ENCODE data around the gene PRR5L.

The PRR5L gene

GRCh38 chr11:36475192-36475591 lies 179.1 kb downstream of the PRR5L start:
- TF ChIP-seq GATA3 (IDR thresholded peaks at IDR 0.05; ENCODE audit: low read depth, low read length): no peak
- no peak for TF ChIP-seq GATA2 (IDR thresholded peaks at IDR 0.05; ENCODE audit: low read depth, low read length)

- TF ChIP-seq GATA3 (IDR thresholded peaks at IDR 0.05; ENCODE audit: low read depth, low read length) (no peak), GATA2 (IDR thresholded peaks at IDR 0.05; ENCODE audit: low read depth, low read length) (no peak)
Measured at GRCh38 chr11:36478700-36479329, 182.7 kb downstream of the PRR5L start.

GRCh38 chr11:36480833-36481232 lies 184.7 kb downstream of the PRR5L start:
- TF ChIP-seq GATA3 (IDR thresholded peaks at IDR 0.05; ENCODE audit: low read depth, low read length) (no peak), GATA2 (IDR thresholded peaks at IDR 0.05; ENCODE audit: low read depth, low read length) (no peak)

- TF ChIP-seq GATA3 (IDR thresholded peaks at IDR 0.05; ENCODE audit: low read depth, low read length) (no peak), GATA2 (IDR thresholded peaks at IDR 0.05; ENCODE audit: low read depth, low read length) (no peak)
Measured at GRCh38 chr11:36485298-36486002, 189.4 kb downstream of the PRR5L start.

- no peak for TF ChIP-seq GATA3 (IDR thresholded peaks at IDR 0.05; ENCODE audit: low read depth, low read length)
- TF ChIP-seq GATA2 (IDR thresholded peaks at IDR 0.05; ENCODE audit: low read depth, low read length): no peak
Measured at GRCh38 chr11:36487619-36488018, 191.5 kb downstream of the PRR5L start.

- no peak for TF ChIP-seq GATA2 (IDR thresholded peaks at IDR 0.05; ENCODE audit: low read depth, low read length)
- TF ChIP-seq GATA3 (IDR thresholded peaks at IDR 0.05; ENCODE audit: low read depth, low read length): no peak
Measured at GRCh38 chr11:36488096-36488495, 192.0 kb downstream of the PRR5L start.

- TF ChIP-seq GATA2 (IDR thresholded peaks at IDR 0.05; ENCODE audit: low read depth, low read length): no peak
- TF ChIP-seq GATA3 (IDR thresholded peaks at IDR 0.05; ENCODE audit: low read depth, low read length): no peak
Measured at GRCh38 chr11:36490026-36490806, 194.1 kb downstream of the PRR5L start.

- no peak for TF ChIP-seq GATA2 (IDR thresholded peaks at IDR 0.05; ENCODE audit: low read depth, low read length)
- TF ChIP-seq GATA3 (IDR thresholded peaks at IDR 0.05; ENCODE audit: low read depth, low read length): no peak
Measured at GRCh38 chr11:36492724-36493304, 196.7 kb downstream of the PRR5L start.

- no peak for TF ChIP-seq GATA2 (IDR thresholded peaks at IDR 0.05; ENCODE audit: low read depth, low read length)
- TF ChIP-seq GATA3 (IDR thresholded peaks at IDR 0.05; ENCODE audit: low read depth, low read length): no peak
Measured at GRCh38 chr11:36493332-36493731, 197.2 kb downstream of the PRR5L start.

- TF ChIP-seq GATA2 (IDR thresholded peaks at IDR 0.05; ENCODE audit: low read depth, low read length) (no peak), GATA3 (IDR thresholded peaks at IDR 0.05; ENCODE audit: low read depth, low read length) (no peak)
Measured at GRCh38 chr11:36498721-36499120, 202.6 kb downstream of the PRR5L start.

- TF ChIP-seq GATA3 (IDR thresholded peaks at IDR 0.05; ENCODE audit: low read depth, low read length): no peak
- TF ChIP-seq GATA2 (IDR thresholded peaks at IDR 0.05; ENCODE audit: low read depth, low read length): no peak
Measured at GRCh38 chr11:36499315-36499714, 203.2 kb downstream of the PRR5L start.

GRCh38 chr11:36500315-36500721 lies 204.2 kb downstream of the PRR5L start:
- no peak for TF ChIP-seq GATA3 (IDR thresholded peaks at IDR 0.05; ENCODE audit: low read depth, low read length)
- no peak for TF ChIP-seq GATA2 (IDR thresholded peaks at IDR 0.05; ENCODE audit: low read depth, low read length)

- TF ChIP-seq GATA3 (IDR thresholded peaks at IDR 0.05; ENCODE audit: low read depth, low read length) (no peak), GATA2 (IDR thresholded peaks at IDR 0.05; ENCODE audit: low read depth, low read length) (no peak)
Measured at GRCh38 chr11:36501236-36501635, 205.1 kb downstream of the PRR5L start.

GRCh38 chr11:36507824-36508489 lies 211.9 kb downstream of the PRR5L start:
- TF ChIP-seq GATA2 (IDR thresholded peaks at IDR 0.05; ENCODE audit: low read depth, low read length): no peak
- no peak for TF ChIP-seq GATA3 (IDR thresholded peaks at IDR 0.05; ENCODE audit: low read depth, low read length)
